NCI-H2227 treated with DMSO at 0.1 percent for 48 hours (cell line): Measurements from ENCODE around the gene CCDC78.

Source experiments
- DNase-seq: peaks from one replicate; lab custom pipeline; 2025; lab: John Stamatoyannopoulos, UW

Gene CCDC78

GRCh38 chr16:726438-727290, at the start of gene CCDC78, which contains the start of gene HAGHL:
CCDC78 (minus strand) TSS chr16:726443; CDS start chr16:726367, 76 bp downstream.
HAGHL (plus strand) TSS chr16:727106; CDS start chr16:727510, 404 bp downstream.
- DNase-seq = peak; percentile 70

- DNase-seq = no peak
These were observed 49.1 kb upstream of the CCDC78 start for GRCh38 chr16:775236-775796.

GRCh38 chr16:774086-775001, 48.1 kb upstream of the CCDC78 start:
- DNase-seq = no peak

GRCh38 chr16:772959-773358, 46.7 kb upstream of the CCDC78 start:
- DNase-seq = no peak

GRCh38 chr16:770411-770810, 44.2 kb upstream of the CCDC78 start:
- DNase-seq = no peak

GRCh38 chr16:769934-770333, 43.7 kb upstream of the CCDC78 start:
- no peak for DNase-seq

GRCh38 chr16:769184-769784, 43.0 kb upstream of the CCDC78 start:
- no peak for DNase-seq

- no peak for DNase-seq
These were observed 42.2 kb upstream of the CCDC78 start for GRCh38 chr16:768428-768827.

- DNase-seq = no peak
These were observed 41.5 kb upstream of the CCDC78 start for GRCh38 chr16:767743-768235.

GRCh38 chr16:766820-767640, 40.8 kb upstream of the CCDC78 start:
- no peak for DNase-seq

- DNase-seq = no peak
These were observed 40.0 kb upstream of the CCDC78 start for GRCh38 chr16:766008-766819.

GRCh38 chr16:765488-765865, 39.2 kb upstream of the CCDC78 start:
- DNase-seq = no peak

- DNase-seq = no peak
These were observed 38.7 kb upstream of the CCDC78 start for GRCh38 chr16:764848-765487.

- DNase-seq = no peak
These were observed 38.0 kb upstream of the CCDC78 start for GRCh38 chr16:764184-764750.

- DNase-seq = no peak
These were observed 37.3 kb upstream of the CCDC78 start for GRCh38 chr16:763369-764183.

- DNase-seq = no peak
These were observed 36.5 kb upstream of the CCDC78 start for GRCh38 chr16:762595-763268.

GRCh38 chr16:761625-762513, 35.6 kb upstream of the CCDC78 start:
- DNase-seq = no peak
